T-helper 2 cell (primary cell): ENCODE results near the gene UBE4A.

Experiments used
- DNase-seq, 5 experiments: peaks; one replicate each; pipeline versions ENCODE4 v3.0.0 to v3.0.0-alpha.2; 2012 to 2022

UBE4A gene

GRCh38 chr11:118342503-118343161 is 16.8 kb upstream of the UBE4A start, which contains the start of gene CD3D:
CD3D (minus strand) TSS chr11:118342705; CDS start chr11:118342607, 98 bp downstream.
- DNase-seq, result peak in 4 of 5 experiments; percentile 54 to 87 (median 64)

- DNase-seq, result peak in 1 of 5 experiments; percentile 49
Measured at GRCh38 chr11:118343248-118343647, 16.2 kb upstream of the UBE4A start.

- DNase-seq, result peak; percentile 33 to 90 (median 57)
Measured at GRCh38 chr11:118343981-118344515, 15.4 kb upstream of the UBE4A start, which contains the start of gene CD3G. CD3G (plus strand) TSS chr11:118344344; CDS start chr11:118344424, 80 bp downstream.

GRCh38 chr11:118349475-118349874 is 9.9 kb upstream of the UBE4A start:
- DNase-seq, result no peak

- DNase-seq, result peak in 2 of 5 experiments; percentile 49 to 50
Measured at GRCh38 chr11:118353084-118353710, 6.2 kb upstream of the UBE4A start.

GRCh38 chr11:118358071-118358470 is 1.3 kb upstream of the UBE4A start:
- DNase-seq, result no peak

- DNase-seq, result no peak
Measured at GRCh38 chr11:118364956-118365615, 5.7 kb downstream of the UBE4A start.

- DNase-seq, result no peak
Measured at GRCh38 chr11:118366287-118366686, 6.9 kb downstream of the UBE4A start.

GRCh38 chr11:118370774-118371173 is 11.4 kb downstream of the UBE4A start:
- no peak for DNase-seq

- DNase-seq, result no peak
Measured at GRCh38 chr11:118373263-118373662, 13.9 kb downstream of the UBE4A start.

GRCh38 chr11:118373871-118374270 is 14.5 kb downstream of the UBE4A start:
- no peak for DNase-seq

- no peak for DNase-seq
Measured at GRCh38 chr11:118374729-118375128, 15.3 kb downstream of the UBE4A start.

- no peak for DNase-seq
Measured at GRCh38 chr11:118375978-118376377, 16.6 kb downstream of the UBE4A start.

- no peak for DNase-seq
Measured at GRCh38 chr11:118379497-118379896, 20.1 kb downstream of the UBE4A start.

GRCh38 chr11:118380571-118380970 is 21.2 kb downstream of the UBE4A start:
- DNase-seq, result no peak

GRCh38 chr11:118382954-118383353 is 23.6 kb downstream of the UBE4A start:
- DNase-seq, result no peak

GRCh38 chr11:118383657-118384056 is 24.3 kb downstream of the UBE4A start:
- no peak for DNase-seq

GRCh38 chr11:118396097-118396501 is 36.7 kb downstream of the UBE4A start:
- DNase-seq, result peak in 2 of 5 experiments; percentile 33 to 87

GRCh38 chr11:118397448-118397847 is 38.0 kb downstream of the UBE4A start:
- DNase-seq, result no peak

- DNase-seq, result peak in 3 of 5 experiments; percentile 58 to 94 (median 68)
Measured at GRCh38 chr11:118398791-118399559, 39.6 kb downstream of the UBE4A start.

GRCh38 chr11:118401151-118401879 is 41.9 kb downstream of the UBE4A start, which contains the start of gene ATP5MG:
ATP5MG (plus strand) TSS chr11:118401606; CDS start chr11:118401666, 60 bp downstream.
- peak; percentile 81 to 94 (median 88) for DNase-seq
